MCF 10A (cell line): ENCODE data around the gene HSPE1. TPM values are rescaled to one million over a fixed set of nuclear protein-coding genes. Genes with fewer than 3 reads are reported as not detected.
"Not testable (repeated sequence)": the region's sequence is repeated elsewhere in the genome, so short reads cannot be mapped to it uniquely, and the experiment has no call there.

Source experiments
- Bru-seq: library from RNA; stranded (reverse); fragments of 400-500 nt; gene quantifications from one replicate; lab custom pipeline; 2021; lab: Mats Ljungman, UMichigan
- BruChase-seq, 2 experiments: library from RNA; stranded (reverse); fragments of 400-500 nt; gene quantifications; one replicate each; lab custom pipeline; 2021; lab: Mats Ljungman, UMichigan
- BruUV-seq: library from RNA; stranded (reverse); fragments of 400-500 nt; replicated peaks from 2 replicates; lab custom pipeline; 2021; lab: Mats Ljungman, UMichigan
- CTCF ChIA-PET: fragments of 300-600 bp; sonication (Branson Sonifier 250); formaldehyde crosslinking; extraction: SDS; loops from one replicate; lab custom pipeline; 2021; ENCODE audit warnings: antibody characterized with exemption, inconsistent platforms; lab: Yijun Ruan, JAX
- POLR2A ChIA-PET: fragments of 300-600, 350-650 bp; sonication (Branson Sonifier 250); formaldehyde crosslinking; extraction: SDS; loops from one replicate; lab custom pipeline; 2020; ENCODE audit warnings: antibody characterized with exemption, inconsistent platforms; lab: Yijun Ruan, JAX
- DNase-seq: peaks from one replicate; pipeline ENCODE4 v3.0.0-alpha.2; 2018; ENCODE audit not compliant: unreplicated experiment
- H3K27ac Mint-ChIP-seq: one replicate; pipeline ENCODE4 v1.8.0; 2022; ENCODE audit warnings: mild to moderate bottlenecking, low read depth, mixed read lengths; ENCODE audit not compliant: unreplicated experiment
- H3K27me3 Mint-ChIP-seq: one replicate; pipeline ENCODE4 v1.8.0; 2022; ENCODE audit warnings: mixed read lengths; ENCODE audit not compliant: insufficient read depth, unreplicated experiment
- H3K36me3 Mint-ChIP-seq: one replicate; pipeline ENCODE4 v1.8.0; 2022; ENCODE audit warnings: mild to moderate bottlenecking, moderate library complexity, mixed read lengths; ENCODE audit not compliant: insufficient read depth, unreplicated experiment
- H3K4me1 Mint-ChIP-seq: one replicate; pipeline ENCODE4 v1.8.0; 2022; ENCODE audit warnings: mixed read lengths; ENCODE audit not compliant: insufficient read depth, unreplicated experiment
- H3K4me3 Mint-ChIP-seq: one replicate; pipeline ENCODE4 v1.8.0; 2022; ENCODE audit warnings: mild to moderate bottlenecking, moderate library complexity, mixed read lengths; ENCODE audit not compliant: unreplicated experiment
- H3K9me3 Mint-ChIP-seq: one replicate; pipeline ENCODE4 v1.8.0; 2022; ENCODE audit warnings: mixed read lengths; ENCODE audit not compliant: unreplicated experiment
- intact Hi-C: fragments of 100-400 bp; cut with micrococcal nuclease; formaldehyde crosslinking; loops from 2 replicates; pipeline ENCODE4 v1.14.1; 2022
- long read RNA-seq: library from polyadenylated mRNA; stranded (forward); transcript quantifications from one replicate; pipeline ENCODE4 v2.0.0, GENCODE V29; 2022
- total RNA-seq: library from RNA; stranded (reverse); gene quantifications from 2 replicates; pipeline ENCODE4 v1.2.3, GENCODE V29; 2022
- TF ChIP-seq, protein P1 (sequence below): fragments of 200-600 bp; IDR thresholded peaks from one replicate; pipeline ENCODE4 v1.8.0; 2022; ENCODE audit warnings: antibody characterized with exemption, mild to moderate bottlenecking; ENCODE audit not compliant: unreplicated experiment

The HSPE1 gene
- total RNA-seq = 80.0 and 95.2 TPM in 2 replicates
- percentile 96 among the genes with signal in this experiment for Bru-seq, nascent RNA
- percentile 99 among the genes with signal in this experiment for BruChase-seq, experiment 1, labeled RNA remaining after a 6-hour chase
- percentile 98 among the genes with signal in this experiment for BruChase-seq, experiment 2, labeled RNA remaining after a 2-hour chase
- long read RNA-seq, transcript HSPE1-201 (4 exons, 950 nt) = major isoform, 223 of 234 reads
- long read RNA-seq, partial matches to known transcripts = 2 of 234 reads
- long read RNA-seq, other reads (novel, unspliced or antisense) = 7 of 234 reads

DNA sequence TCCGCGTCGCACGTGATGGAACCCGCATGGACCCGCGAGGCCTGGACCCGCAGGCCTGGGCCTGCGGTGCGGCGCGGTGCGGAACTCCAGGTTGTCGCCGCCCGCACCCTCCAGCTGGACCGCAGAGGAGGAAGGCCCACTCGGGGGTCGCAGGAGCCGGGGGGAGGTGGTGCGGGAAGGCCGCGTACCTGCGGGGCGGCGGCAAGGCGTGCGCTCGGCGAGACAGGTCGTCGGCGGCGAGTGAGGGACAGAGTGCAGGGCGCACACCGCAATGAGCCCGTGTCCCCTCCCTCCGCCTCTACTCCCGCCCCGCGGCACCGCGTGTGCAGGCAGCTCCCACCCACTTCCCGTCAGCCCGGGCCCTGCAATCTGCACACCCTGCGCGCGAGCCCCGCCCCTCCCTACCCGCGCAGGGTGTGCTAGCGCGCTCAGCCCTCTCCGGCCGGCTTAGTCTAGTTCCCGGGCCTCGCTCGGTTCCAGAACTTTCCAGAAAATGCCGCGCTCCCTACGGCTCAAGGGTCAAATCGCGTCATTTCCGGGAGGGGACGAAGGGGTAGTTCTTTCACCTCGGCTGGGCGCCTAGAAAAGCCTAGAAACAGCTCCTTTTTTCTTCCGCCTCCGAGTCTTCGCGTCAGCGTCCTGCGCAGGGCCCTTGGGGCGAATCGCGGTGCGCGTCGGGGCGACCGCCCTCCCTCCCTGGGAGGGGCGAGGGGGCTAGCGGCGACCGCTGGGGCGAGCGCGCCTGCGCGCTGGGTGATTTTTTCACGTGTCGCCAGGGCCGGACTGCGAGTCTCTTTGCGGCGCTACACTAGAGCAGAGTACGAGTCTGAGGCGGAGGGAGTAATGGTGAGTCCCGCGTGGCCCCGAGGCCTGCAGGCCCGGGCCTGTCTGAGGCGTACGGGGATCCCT is at the start of gene HSPE1, which contains the start of gene HSPD1:
Gene HSPE1, plus strand, starts transcription at position 786 of the 909 bp plus-strand sequence. Its CDS starts 58 bp downstream, at position 844.
Gene HSPD1, minus strand, starts transcription at position 247 of the 909 bp plus-strand sequence. CDS start 992 bp downstream, outside the sequence.
- POLR2A ChIA-PET = interaction anchor here (0.6 to 10.4 kb wide), 32 partner anchors 9 to 700 kb away, joined by 3 to 366 read pairs (median 4); partner anchors contain the start of genes COQ10B, GTF3C3, MARS2 and MOB4

DNA sequence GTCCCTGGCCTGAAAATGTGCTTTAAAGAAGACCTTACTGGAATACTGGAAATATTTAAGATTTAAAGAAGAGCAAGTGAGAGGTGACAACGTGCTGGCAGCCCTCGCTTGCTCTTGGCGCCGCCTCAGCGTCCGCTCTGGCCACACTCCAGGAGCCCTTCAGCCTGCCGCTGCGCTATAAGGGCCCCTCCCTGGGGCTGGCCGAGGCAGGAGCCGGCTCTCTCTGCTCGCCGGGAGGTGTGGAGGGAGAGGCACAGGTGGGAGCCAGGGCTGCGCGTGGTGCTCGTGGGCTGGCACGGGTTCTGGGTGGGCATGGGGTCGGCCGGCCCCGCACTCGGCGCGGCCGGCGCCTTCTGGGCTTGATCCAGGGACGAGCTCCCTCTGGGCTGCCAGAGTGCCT is 49.7 kb upstream of the HSPE1 start:
- intact Hi-C loops = loop anchor here (5.0 kb wide), 2 partner anchors 47 to 257 kb away; partner anchors contain the start of genes HSPD1 and MARS2
- peaks cover 11% of the 10 kb centered on the region for H3K4me1 Mint-ChIP-seq
- ChIA-PET CTCF (interaction anchor here (0.5 to 1.0 kb wide), 4 partner anchors 11 to 529 kb away, joined by 3 to 6 read pairs (median 4); no protein-coding TSS in a partner anchor), POLR2A (interaction anchor here (1.2 to 12.1 kb wide), 3 partner anchors 15 to 65 kb away, joined by 4 to 257 read pairs (median 135); partner anchors contain the start of genes HSPD1, HSPE1, MOB4 and SF3B1)
- H3K9me3 Mint-ChIP-seq = no peaks in the 10 kb centered on the region
- no peaks in the 10 kb centered on the region for H3K27me3 Mint-ChIP-seq
- no peak overlapping the region for H3K4me3 Mint-ChIP-seq
- H3K27ac Mint-ChIP-seq = no peak overlapping the region
- BruUV-seq = no TSS peak
- TF ChIP-seq, protein P1, sequence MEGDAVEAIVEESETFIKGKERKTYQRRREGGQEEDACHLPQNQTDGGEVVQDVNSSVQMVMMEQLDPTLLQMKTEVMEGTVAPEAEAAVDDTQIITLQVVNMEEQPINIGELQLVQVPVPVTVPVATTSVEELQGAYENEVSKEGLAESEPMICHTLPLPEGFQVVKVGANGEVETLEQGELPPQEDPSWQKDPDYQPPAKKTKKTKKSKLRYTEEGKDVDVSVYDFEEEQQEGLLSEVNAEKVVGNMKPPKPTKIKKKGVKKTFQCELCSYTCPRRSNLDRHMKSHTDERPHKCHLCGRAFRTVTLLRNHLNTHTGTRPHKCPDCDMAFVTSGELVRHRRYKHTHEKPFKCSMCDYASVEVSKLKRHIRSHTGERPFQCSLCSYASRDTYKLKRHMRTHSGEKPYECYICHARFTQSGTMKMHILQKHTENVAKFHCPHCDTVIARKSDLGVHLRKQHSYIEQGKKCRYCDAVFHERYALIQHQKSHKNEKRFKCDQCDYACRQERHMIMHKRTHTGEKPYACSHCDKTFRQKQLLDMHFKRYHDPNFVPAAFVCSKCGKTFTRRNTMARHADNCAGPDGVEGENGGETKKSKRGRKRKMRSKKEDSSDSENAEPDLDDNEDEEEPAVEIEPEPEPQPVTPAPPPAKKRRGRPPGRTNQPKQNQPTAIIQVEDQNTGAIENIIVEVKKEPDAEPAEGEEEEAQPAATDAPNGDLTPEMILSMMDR = no peak
- peaks cover 11% of the 10 kb centered on the region for H3K36me3 Mint-ChIP-seq
- no peak for DNase-seq

More for the DNA sequence above, at the start of gene HSPE1, which contains the start of gene HSPD1:
- Mint-ChIP-seq H3K36me3 (peaks cover 87% of the 10 kb centered on the region), H3K4me1 (peaks cover 18% of the 10 kb centered on the region), H3K27me3 (no peaks in the 10 kb centered on the region), H3K27ac (peak within 1 kb of the TSS; percentile 93), H3K9me3 (no peaks in the 10 kb centered on the region), H3K4me3 (peak within 1 kb of the TSS; percentile 89)
- TF ChIP-seq, protein P1 = no peak
- CTCF ChIA-PET = interaction anchor here (1.1 kb wide), 1 partner anchor 115 kb away, joined by 3 read pairs; no protein-coding TSS in a partner anchor
- BruUV-seq = no TSS peak
- DNase-seq = peak; percentile 100
- intact Hi-C loops = loop anchor here (1.0 to 5.0 kb wide), 6 partner anchors 15 to 277 kb away; partner anchors contain the start of genes COQ10B and SF3B1

DNA sequence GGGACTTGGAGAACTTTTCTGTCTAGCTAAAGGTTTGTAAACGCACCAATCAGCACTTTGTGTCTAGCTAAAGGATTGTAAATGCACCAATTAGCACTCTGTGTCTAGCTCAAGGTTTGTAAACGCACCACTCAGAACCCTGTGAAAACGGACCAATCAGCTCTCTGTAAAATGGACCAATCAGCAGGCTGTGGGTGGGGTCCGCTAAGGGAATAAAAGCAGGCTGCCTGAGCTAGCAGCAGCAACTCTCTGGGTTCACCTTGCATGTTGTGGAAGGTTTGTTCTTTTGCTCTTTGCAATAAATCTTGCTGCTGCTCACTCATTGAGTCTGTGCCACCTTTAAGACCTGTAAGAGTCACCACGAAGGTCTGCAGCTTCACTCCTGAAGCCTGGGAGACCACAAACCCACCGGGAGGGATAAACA is 49.2 kb upstream of the HSPE1 start:
- H3K4me3 Mint-ChIP-seq, H3K9me3 Mint-ChIP-seq, H3K27me3 Mint-ChIP-seq, BruUV-seq, H3K27ac Mint-ChIP-seq, DNase-seq: not testable (repeated sequence)
- POLR2A ChIA-PET = interaction anchor here (0.6 to 12.1 kb wide), 5 partner anchors 16 to 252 kb away, joined by 3 to 257 read pairs (median 4); partner anchors contain the start of genes HSPD1, HSPE1, MOB4 and SF3B1
- intact Hi-C loops = loop anchor here (5.0 kb wide), 2 partner anchors 46 to 256 kb away; partner anchors contain the start of genes HSPD1 and MARS2
- CTCF ChIA-PET = interaction anchor here (0.5 to 1.5 kb wide), 5 partner anchors 11 to 529 kb away, joined by 3 to 6 read pairs (median 5); no protein-coding TSS in a partner anchor
- Mint-ChIP-seq H3K4me1 (peaks cover 11% of the 10 kb centered on the region), H3K36me3 (peaks cover 11% of the 10 kb centered on the region)

DNA sequence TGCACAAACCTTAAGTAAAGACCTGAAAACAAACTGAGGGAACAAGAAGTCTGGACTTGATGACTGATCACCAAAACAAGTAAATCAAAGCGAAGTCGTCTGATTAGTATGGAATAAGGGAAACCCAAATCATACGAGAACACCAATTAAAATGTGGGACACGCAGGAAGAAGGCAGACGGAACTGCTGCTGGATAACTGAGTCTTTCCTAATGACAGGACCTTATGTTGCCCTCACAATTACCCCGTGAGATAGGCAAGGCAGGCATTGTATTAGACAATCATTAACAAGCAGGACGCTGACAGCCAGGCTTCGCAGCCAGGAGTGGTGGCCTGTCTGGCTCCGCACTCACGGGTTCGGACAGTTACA is 47.4 kb upstream of the HSPE1 start:
- H3K36me3 Mint-ChIP-seq = peaks cover 11% of the 10 kb centered on the region
- CTCF ChIA-PET = interaction anchor here (1.0 kb wide), 1 partner anchor 162 kb away, joined by 3 read pairs; no protein-coding TSS in a partner anchor
- TF ChIP-seq, protein P1 = no peak
- intact Hi-C loops = loop anchor here (1.0 to 5.0 kb wide), 3 partner anchors 17 to 255 kb away; partner anchors contain the start of genes HSPD1, MARS2 and SF3B1
- BruUV-seq = no TSS peak
- no peaks in the 10 kb centered on the region for H3K27me3 Mint-ChIP-seq
- DNase-seq = no peak
- H3K27ac Mint-ChIP-seq = peak overlapping the region; percentile 100
- peak overlapping the region; percentile 99 for H3K4me3 Mint-ChIP-seq
- H3K9me3 Mint-ChIP-seq = no peaks in the 10 kb centered on the region
- POLR2A ChIA-PET = interaction anchor here (0.5 to 12.1 kb wide), 19 partner anchors 9 to 527 kb away, joined by 3 to 257 read pairs (median 5); partner anchors contain the start of genes HSPD1, HSPE1, MARS2 and MOB4
- H3K4me1 Mint-ChIP-seq = peaks cover 11% of the 10 kb centered on the region
